Muscle of leg (tissue), 16 donors: ENCODE measurements around the gene TEX38. TPM values are rescaled to one million over a fixed set of nuclear protein-coding genes. Genes with fewer than 3 reads are reported as not detected.

ENCODE experiments used
- DNase-seq: peaks from one replicate; pipeline ENCODE4 v3.0.0; 2013
- H3K27ac ChIP-seq: one replicate; pipeline ENCODE4 v1.5.1; 2013; ENCODE audit warnings: mild to moderate bottlenecking, low read length, control low read depth
- H3K27me3 ChIP-seq: one replicate; pipeline ENCODE4 v1.6.1; 2013; ENCODE audit warnings: low read length; ENCODE audit not compliant: control insufficient read depth, insufficient read depth
- H3K36me3 ChIP-seq: one replicate; pipeline ENCODE4 v1.6.1; 2013; ENCODE audit warnings: low read length; ENCODE audit not compliant: control insufficient read depth, insufficient read depth
- H3K4me1 ChIP-seq: one replicate; pipeline ENCODE4 v1.6.1; 2013; ENCODE audit warnings: low read length; ENCODE audit not compliant: control insufficient read depth, insufficient read depth
- H3K4me3 ChIP-seq: one replicate; pipeline ENCODE4 v1.5.1; 2013; ENCODE audit warnings: low read length, control low read depth
- H3K9me3 ChIP-seq: replicated peaks from 2 replicates; pipeline ENCODE4 v1.6.1; 2013; ENCODE audit warnings: low read depth, low read length; ENCODE audit not compliant: control insufficient read depth
- WGBS: methylation state at CpG from one replicate; pipeline ENCODE4 v1.1.5; 2013; ENCODE audit warnings: missing lambda C conversion rate; ENCODE audit not compliant: insufficient coverage; 5-methylcytosine and 5-hydroxymethylcytosine counted together
- long read RNA-seq, 11 donors: transcript quantifications; one replicate each; lab custom pipeline, GENCODE V29; 2026
- polyA plus RNA-seq, 8 donors: library from polyadenylated mRNA; unstranded; fragments of 120-200 nt; gene quantifications; one replicate each; pipeline versions ENCODE4 v1.2.1 to v1.2.3, GENCODE V29; 2013; ENCODE audit warnings: inconsistent platforms in 1 of 8, low replicate concordance in 1 of 8; ENCODE audit not compliant: insufficient read length in 8 of 8, insufficient read depth in 1 of 8
- total RNA-seq: library from RNA; stranded (reverse); fragments of 120-200 nt; gene quantifications from one replicate; pipeline ENCODE4 v1.2.4, GENCODE V29; 2013

The TEX38 gene
- total RNA-seq: not detected
- under 1 TPM in 3 of 8 donors, not detected in 5; 0.16 to 0.41 (median 0.18) TPM for polyA plus RNA-seq
- long read RNA-seq, donor 1: 0 reads
- long read RNA-seq, donor 2: 0 reads
- long read RNA-seq, donor 3: 0 reads
- long read RNA-seq, donor 4: 0 reads
- long read RNA-seq, donor 5: 0 reads
- long read RNA-seq, donor 6: 0 reads
- long read RNA-seq, donor 7: 0 reads
- long read RNA-seq, donor 8: 0 reads
- long read RNA-seq, donor 9: 0 reads
- long read RNA-seq, donor 10: 0 reads
- long read RNA-seq, donor 11: 0 reads

DNA sequence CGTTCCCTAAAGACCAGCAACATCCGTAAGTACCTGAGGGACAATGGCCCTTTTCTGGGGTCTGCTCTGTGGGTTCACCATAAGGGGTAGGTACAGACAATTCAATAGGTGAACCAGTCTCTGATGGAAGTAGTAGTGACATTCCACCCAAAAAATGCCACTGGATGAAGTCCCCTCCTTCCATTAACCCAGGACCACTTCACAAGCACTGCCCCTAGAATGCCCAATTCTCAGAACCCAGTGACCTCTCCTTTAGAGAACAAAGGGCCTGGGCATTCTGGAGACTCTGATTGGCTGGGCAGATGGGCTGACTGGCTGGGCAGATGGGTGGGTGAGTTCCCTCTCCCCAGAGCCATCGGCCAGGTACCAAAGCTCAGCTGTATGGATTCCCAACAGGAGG, at the start of gene TEX38:
Gene TEX38 (plus strand): TSS at position 301 of the 400 bp plus-strand sequence. CDS start 81 bp downstream, at position 382.
- 79% methylated on average over 2 of the region's 3 CpGs for WGBS
- H3K27ac ChIP-seq: no peak within 1 kb of the TSS
- no peaks in the 10 kb centered on the region for H3K9me3 ChIP-seq
- no peak for DNase-seq
- no peak within 1 kb of the TSS for H3K4me3 ChIP-seq
- H3K27me3 ChIP-seq: no peaks in the 10 kb centered on the region
- H3K4me1 ChIP-seq: peaks cover 10% of the 10 kb centered on the region
- H3K36me3 ChIP-seq: peaks cover 14% of the 10 kb centered on the region

DNA sequence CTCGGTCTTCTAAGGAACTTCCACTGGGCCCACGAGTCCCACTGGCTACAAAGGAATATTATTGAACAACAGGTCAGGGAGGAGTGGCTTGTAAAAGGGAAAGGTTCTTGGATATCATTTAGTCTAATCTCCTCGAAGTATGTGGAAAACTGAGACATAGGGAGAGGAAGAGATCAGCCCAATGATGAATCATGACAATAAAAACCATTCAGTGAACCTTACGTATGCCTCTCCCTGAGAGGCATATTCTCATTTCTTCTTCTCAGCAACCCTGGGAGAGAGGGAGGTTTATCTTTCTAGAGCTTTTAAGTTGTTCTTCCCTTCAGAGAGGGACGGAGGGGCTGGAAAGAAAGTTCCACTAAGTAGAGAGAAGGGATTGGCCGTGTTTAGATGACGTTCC, 49.7 kb upstream of the TEX38 start:
- no peaks in the 10 kb centered on the region for H3K36me3 ChIP-seq
- WGBS: 63% methylated on average over 2 of the region's 7 CpGs
- no peak overlapping the region for H3K4me3 ChIP-seq
- peaks cover 3% of the 10 kb centered on the region for H3K27me3 ChIP-seq
- no peaks in the 10 kb centered on the region for H3K9me3 ChIP-seq
- peaks cover 4% of the 10 kb centered on the region for H3K4me1 ChIP-seq
- H3K27ac ChIP-seq: no peak overlapping the region
- DNase-seq: no peak

DNA sequence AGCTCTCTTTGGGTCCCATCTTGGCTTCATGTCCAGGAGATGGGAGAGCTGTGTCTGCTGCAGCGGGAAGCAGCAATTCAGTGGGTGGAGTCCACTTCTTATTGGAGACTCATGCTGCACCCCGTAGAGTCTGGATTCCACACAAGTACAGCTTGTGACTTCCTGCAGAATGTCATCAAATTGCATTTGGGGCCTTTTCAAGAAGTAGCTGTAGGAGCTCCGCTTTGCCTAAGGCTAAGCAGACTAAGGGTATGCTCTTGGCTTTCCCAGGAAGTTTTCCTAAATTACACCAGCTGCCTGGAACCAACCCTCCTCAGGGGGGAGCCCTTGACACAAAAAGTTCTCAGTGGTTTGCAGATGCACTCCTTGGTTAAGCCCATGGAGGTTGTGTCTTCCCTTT, 49.3 kb upstream of the TEX38 start:
- 31% methylated on average over 3 of the region's 3 CpGs for WGBS
- H3K4me3 ChIP-seq: no peak overlapping the region

DNA sequence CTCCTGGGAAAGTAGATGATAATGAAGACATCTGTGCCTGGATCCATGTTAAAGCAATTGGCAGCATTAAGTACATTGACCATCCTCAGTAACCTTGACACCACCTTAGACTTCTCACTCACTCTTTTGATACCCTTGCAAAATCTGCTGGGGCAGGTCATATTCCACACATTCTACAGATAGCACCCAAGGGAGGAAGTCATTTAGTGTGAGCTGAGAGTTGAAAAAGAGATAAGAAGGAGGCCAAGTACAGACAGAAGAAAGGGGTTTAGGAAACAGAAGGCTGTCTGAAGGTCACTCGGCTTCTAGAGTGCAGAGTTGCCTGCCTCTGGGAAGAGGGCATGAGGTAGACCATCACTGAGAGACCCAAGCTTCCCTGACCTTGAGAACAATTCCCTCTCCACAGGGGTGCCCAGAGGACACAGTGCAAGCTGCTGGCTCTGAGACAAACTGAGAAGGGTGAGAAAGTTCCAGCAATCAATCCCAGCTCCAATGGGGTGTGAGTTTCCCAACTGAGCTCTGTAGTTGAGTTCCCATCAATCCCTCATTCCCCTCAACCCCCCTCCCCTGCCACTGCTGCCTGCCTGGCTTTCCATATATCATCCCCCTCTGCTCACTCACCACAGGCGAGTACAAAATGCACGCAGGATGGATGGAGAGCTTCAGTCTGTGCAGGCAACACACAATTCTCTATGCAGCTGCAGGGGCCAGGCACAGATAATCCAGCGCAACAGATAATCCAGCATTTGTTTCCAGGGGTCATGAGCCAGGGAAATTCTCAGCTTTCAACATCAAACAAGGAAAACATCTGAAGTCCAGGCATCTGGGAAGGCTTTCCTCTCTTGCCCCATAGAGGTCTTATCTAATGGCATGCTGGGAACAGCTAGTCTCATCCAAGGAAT, 47.7 kb upstream of the TEX38 start:
- Histone ChIP-seq H3K4me3 (no peak overlapping the region), H3K4me1 (no peaks in the 10 kb centered on the region), H3K9me3 (no peaks in the 10 kb centered on the region), H3K36me3 (no peaks in the 10 kb centered on the region), H3K27ac (no peak overlapping the region), H3K27me3 (no peaks in the 10 kb centered on the region)
- 43% methylated on average over 1 of the region's 4 CpGs for WGBS
- no peak for DNase-seq

More for the DNA sequence above, 49.3 kb upstream of the TEX38 start:
- H3K27me3 ChIP-seq: peaks cover 3% of the 10 kb centered on the region
- peaks cover under 1% of the 10 kb centered on the region for H3K4me1 ChIP-seq
- DNase-seq: peak; percentile 35
- no peak overlapping the region for H3K27ac ChIP-seq
- no peaks in the 10 kb centered on the region for H3K9me3 ChIP-seq
- H3K36me3 ChIP-seq: no peaks in the 10 kb centered on the region

DNA sequence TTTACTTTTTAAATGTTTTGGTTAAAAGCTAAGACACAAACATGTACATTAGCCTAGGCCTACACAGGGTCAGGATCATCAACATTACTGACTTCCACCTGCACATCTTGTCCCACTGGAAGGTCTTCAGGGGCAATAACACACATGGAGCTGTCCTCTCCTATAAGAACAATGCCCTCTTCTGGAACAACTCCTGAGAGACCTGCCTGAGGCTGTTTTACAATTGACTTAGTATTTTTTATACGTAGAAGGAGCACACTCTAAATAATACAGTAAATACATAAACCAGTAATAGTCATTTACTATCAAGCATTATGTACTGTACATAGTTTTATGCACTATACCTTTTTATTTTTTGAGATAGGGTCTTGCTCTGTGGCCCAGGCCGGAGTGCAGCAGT, 40.9 kb upstream of the TEX38 start:
- Histone ChIP-seq H3K4me1 (no peaks in the 10 kb centered on the region), H3K36me3 (peaks cover 44% of the 10 kb centered on the region), H3K27ac (no peak overlapping the region), H3K9me3 (no peaks in the 10 kb centered on the region), H3K27me3 (no peaks in the 10 kb centered on the region), H3K4me3 (no peak overlapping the region)
- no peak for DNase-seq
- WGBS: 86% methylated on average over 1 of the region's 2 CpGs

DNA sequence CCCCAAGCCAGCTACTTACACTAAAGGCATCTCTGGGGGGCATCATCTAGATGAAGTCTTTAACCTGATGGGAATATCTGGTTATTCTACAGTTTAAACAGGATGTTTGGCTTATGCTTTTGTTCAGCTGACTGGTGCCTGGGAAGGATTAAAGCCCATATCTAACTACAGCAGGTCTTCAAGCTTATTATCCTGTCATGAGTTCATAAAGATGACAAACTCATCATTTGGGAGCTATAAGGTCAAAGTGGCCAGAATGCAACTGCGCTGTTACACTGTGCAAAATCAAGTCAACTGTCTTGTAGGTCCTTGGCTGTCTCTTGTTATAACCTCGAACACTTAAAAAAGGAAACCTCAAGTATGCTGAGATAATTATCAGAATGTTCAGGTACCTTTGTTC, 36.4 kb upstream of the TEX38 start:
- no peak overlapping the region for H3K4me3 ChIP-seq
- DNase-seq: no peak
- peaks cover 48% of the 10 kb centered on the region for H3K36me3 ChIP-seq
- H3K27me3 ChIP-seq: no peaks in the 10 kb centered on the region
- no peaks in the 10 kb centered on the region for H3K9me3 ChIP-seq
- no peaks in the 10 kb centered on the region for H3K4me1 ChIP-seq
- 100% methylated on average over 1 of the region's 2 CpGs for WGBS
- no peak overlapping the region for H3K27ac ChIP-seq

DNA sequence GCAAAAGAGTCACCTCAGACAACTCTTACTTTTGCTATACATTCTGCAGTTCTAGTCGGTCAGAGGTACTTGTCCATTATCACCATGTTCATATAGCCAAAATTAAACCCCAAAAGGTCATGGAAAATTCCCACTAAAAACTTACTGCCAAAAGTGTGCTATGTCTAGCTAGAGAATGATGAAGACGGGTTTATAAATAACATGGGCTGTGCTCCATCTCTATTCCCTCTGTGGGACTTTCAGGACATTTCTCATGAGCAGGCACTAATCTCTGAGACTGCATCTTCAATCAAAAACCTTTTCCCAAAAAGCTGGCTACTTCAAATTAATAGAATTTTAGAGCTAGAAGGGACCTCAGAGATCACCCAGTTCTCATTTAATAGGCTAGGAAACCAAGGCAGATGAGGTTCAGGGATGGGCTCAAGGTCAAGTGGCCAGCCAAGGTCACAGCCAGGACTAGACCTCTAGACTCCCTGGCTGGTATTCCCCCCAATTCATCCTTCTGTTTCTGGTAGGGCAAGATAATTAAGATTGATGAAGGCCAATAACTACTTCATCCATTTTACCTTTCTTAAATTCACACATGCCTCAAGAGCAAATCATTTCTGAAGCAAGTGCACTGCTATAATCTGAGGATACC, 34.1 kb upstream of the TEX38 start:
- Histone ChIP-seq H3K4me1 (no peaks in the 10 kb centered on the region), H3K36me3 (peaks cover 46% of the 10 kb centered on the region)

DNA sequence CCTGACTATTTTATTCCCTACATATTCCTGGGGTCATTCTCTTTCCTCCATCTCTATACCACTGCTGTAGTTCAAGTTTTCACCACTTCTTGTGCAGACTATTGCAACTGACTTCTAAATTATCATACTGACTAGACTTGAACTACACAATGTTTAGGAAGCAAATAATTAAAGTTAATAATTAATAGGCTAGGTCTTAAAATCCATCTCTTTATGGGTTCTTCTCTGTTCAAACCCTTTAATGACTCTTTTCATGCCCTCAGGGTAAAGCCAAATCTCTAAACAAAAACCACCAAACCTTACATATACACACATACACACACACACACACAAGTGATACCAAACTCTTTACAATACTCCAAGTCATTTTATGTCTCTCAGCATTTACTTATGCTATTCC, 32.7 kb upstream of the TEX38 start:
- Histone ChIP-seq H3K27me3 (no peaks in the 10 kb centered on the region), H3K4me3 (no peak overlapping the region), H3K27ac (no peak overlapping the region), H3K9me3 (no peaks in the 10 kb centered on the region), H3K4me1 (no peaks in the 10 kb centered on the region), H3K36me3 (peaks cover 41% of the 10 kb centered on the region)
- no peak for DNase-seq

More for the DNA sequence above, 34.1 kb upstream of the TEX38 start:
- Histone ChIP-seq H3K9me3 (no peaks in the 10 kb centered on the region), H3K4me3 (no peak overlapping the region), H3K27me3 (no peaks in the 10 kb centered on the region), H3K27ac (no peak overlapping the region)
- WGBS: no CpG with 5 or more reads among the region's 2 CpGs
- DNase-seq: peak; percentile 36

DNA sequence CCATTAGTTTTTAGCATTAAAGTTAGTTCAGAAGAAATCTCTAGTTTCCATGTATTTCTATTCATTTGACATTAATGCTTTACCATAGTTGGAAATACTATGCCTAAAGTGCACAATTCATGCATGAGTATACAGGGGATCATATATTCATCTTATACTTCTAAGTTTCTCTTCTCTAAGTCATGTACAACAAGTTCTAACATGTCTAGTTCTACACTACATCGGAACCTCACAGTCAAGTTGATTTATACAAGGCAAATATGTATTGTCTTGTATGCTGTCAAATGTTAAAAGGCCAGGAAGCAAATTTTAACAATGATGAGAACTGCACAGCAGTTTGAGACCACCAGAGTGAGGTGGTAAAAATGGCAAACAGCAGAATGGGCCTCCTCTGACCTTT, 32.1 kb upstream of the TEX38 start:
- Histone ChIP-seq H3K36me3 (peaks cover 35% of the 10 kb centered on the region), H3K4me3 (no peak overlapping the region), H3K27ac (no peak overlapping the region), H3K9me3 (no peaks in the 10 kb centered on the region), H3K27me3 (no peaks in the 10 kb centered on the region), H3K4me1 (no peaks in the 10 kb centered on the region)
- WGBS: no CpG with 5 or more reads among the region's 1 CpG
- no peak for DNase-seq

DNA sequence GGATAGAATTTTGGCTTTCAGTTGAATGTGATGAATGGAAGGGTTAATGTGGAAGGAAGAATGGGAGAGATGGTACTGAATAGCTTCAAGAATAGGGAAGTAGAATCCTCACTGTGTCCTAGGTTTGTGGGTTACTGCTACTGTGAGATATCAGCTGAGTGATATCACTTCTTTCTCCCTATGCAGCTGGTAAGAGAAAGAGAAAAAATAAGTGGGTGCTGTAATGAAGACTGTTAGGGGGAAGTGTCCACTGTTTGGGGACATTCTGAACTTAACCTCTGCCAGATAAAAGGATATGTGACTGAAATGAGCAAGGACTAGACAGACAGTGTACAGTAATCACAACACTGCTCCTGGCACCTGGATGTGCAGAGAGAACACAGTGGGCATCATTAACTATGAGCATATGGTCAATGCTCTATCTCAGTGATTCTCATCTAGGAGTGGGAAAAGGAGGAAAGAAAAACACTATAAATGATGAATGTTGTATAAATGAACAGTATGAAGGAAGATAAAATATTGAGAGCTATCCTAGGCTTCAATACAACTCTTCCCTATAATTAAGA, 29.5 kb upstream of the TEX38 start:
- no peak overlapping the region for H3K4me3 ChIP-seq
- no peaks in the 10 kb centered on the region for H3K4me1 ChIP-seq
- H3K9me3 ChIP-seq: no peaks in the 10 kb centered on the region
- H3K27ac ChIP-seq: no peak overlapping the region
- H3K27me3 ChIP-seq: no peaks in the 10 kb centered on the region
- H3K36me3 ChIP-seq: peaks cover 24% of the 10 kb centered on the region
- DNase-seq: no peak
